T-helper 1 cell treated with Interleukin-12 subunit alpha and Interleukin-12 subunit beta and Interleukin-4 antibody, amounts not matched to agents 30 μg/mL and 1 μg/mL, for 36 hours (primary cell): ENCODE results near the gene RETREG1.
"Not testable (repeated sequence)": the region's sequence is repeated elsewhere in the genome, so short reads cannot be mapped to it uniquely, and the experiment has no call there.

Experiments used
- H3K27ac Mint-ChIP-seq: one replicate; pipeline ENCODE4 v1.8.0; 2021; ENCODE audit warnings: mild to moderate bottlenecking, mixed read lengths
- H3K27me3 Mint-ChIP-seq: one replicate; pipeline ENCODE4 v1.8.0; 2021; ENCODE audit warnings: low read depth, mixed read lengths
- H3K36me3 Mint-ChIP-seq: one replicate; pipeline ENCODE4 v1.8.0; 2021; ENCODE audit warnings: low read depth, mixed read lengths
- H3K4me1 Mint-ChIP-seq: one replicate; pipeline ENCODE4 v1.8.0; 2021; ENCODE audit warnings: low read depth, mixed read lengths
- H3K4me3 Mint-ChIP-seq: one replicate; pipeline ENCODE4 v1.8.0; 2021; ENCODE audit warnings: mild to moderate bottlenecking, moderate library complexity, mixed read lengths
- H3K9me3 Mint-ChIP-seq: one replicate; pipeline ENCODE4 v1.8.0; 2021; ENCODE audit warnings: mixed read lengths

Gene RETREG1

GRCh38 chr5:16628376-16628775, 11.6 kb upstream of the RETREG1 start:
- Mint-ChIP-seq H3K27ac (no peak overlapping the region), H3K9me3 (no peaks in the 10 kb centered on the region), H3K36me3 (peaks cover 3% of the 10 kb centered on the region), H3K27me3 (no peaks in the 10 kb centered on the region), H3K4me3 (no peak overlapping the region), H3K4me1 (peaks cover 36% of the 10 kb centered on the region)

GRCh38 chr5:16626696-16627264, 10.0 kb upstream of the RETREG1 start:
- H3K4me1 Mint-ChIP-seq = peaks cover 37% of the 10 kb centered on the region
- no peaks in the 10 kb centered on the region for H3K27me3 Mint-ChIP-seq
- H3K9me3 Mint-ChIP-seq = no peaks in the 10 kb centered on the region
- peaks cover 3% of the 10 kb centered on the region for H3K36me3 Mint-ChIP-seq
- peak overlapping the region; percentile 56 for H3K4me3 Mint-ChIP-seq
- peak overlapping the region; percentile 88 for H3K27ac Mint-ChIP-seq

- peaks cover 1% of the 10 kb centered on the region for H3K36me3 Mint-ChIP-seq
- no peaks in the 10 kb centered on the region for H3K9me3 Mint-ChIP-seq
- H3K27ac Mint-ChIP-seq = no peak overlapping the region
- H3K4me1 Mint-ChIP-seq = peaks cover 35% of the 10 kb centered on the region
- no peak overlapping the region for H3K4me3 Mint-ChIP-seq
- H3K27me3 Mint-ChIP-seq = no peaks in the 10 kb centered on the region
Measured at GRCh38 chr5:16625096-16625495, 8.3 kb upstream of the RETREG1 start.

GRCh38 chr5:16619136-16619535, 2.3 kb upstream of the RETREG1 start:
- Mint-ChIP-seq H3K27ac (no peak overlapping the region), H3K4me1 (peaks cover 18% of the 10 kb centered on the region), H3K9me3 (no peaks in the 10 kb centered on the region), H3K36me3 (peaks cover 11% of the 10 kb centered on the region), H3K4me3 (no peak overlapping the region), H3K27me3 (no peaks in the 10 kb centered on the region)

- peaks cover 27% of the 10 kb centered on the region for H3K4me1 Mint-ChIP-seq
- H3K27me3 Mint-ChIP-seq = no peaks in the 10 kb centered on the region
- H3K4me3 Mint-ChIP-seq = no peak overlapping the region
- H3K27ac Mint-ChIP-seq = no peak overlapping the region
- no peaks in the 10 kb centered on the region for H3K9me3 Mint-ChIP-seq
- H3K36me3 Mint-ChIP-seq = peaks cover 13% of the 10 kb centered on the region
Measured at GRCh38 chr5:16618138-16618897, 1.5 kb upstream of the RETREG1 start.

- Mint-ChIP-seq H3K36me3 (peaks cover 16% of the 10 kb centered on the region), H3K4me3 (no peak overlapping the region), H3K9me3 (no peaks in the 10 kb centered on the region), H3K27me3 (no peaks in the 10 kb centered on the region), H3K27ac (no peak overlapping the region), H3K4me1 (peaks cover 34% of the 10 kb centered on the region)
Measured at GRCh38 chr5:16617274-16617968, 624 bp upstream of the RETREG1 start.

GRCh38 chr5:16615741-16616535, 859 bp downstream of the RETREG1 start:
- Mint-ChIP-seq H3K36me3 (peaks cover 24% of the 10 kb centered on the region), H3K27ac (peak overlapping the region; percentile 94), H3K27me3 (no peaks in the 10 kb centered on the region), H3K4me1 (peaks cover 34% of the 10 kb centered on the region), H3K9me3 (no peaks in the 10 kb centered on the region), H3K4me3 (peak overlapping the region; percentile 94)

- Mint-ChIP-seq H3K4me3 (no peak overlapping the region), H3K36me3 (peaks cover 36% of the 10 kb centered on the region), H3K9me3 (no peaks in the 10 kb centered on the region), H3K27me3 (no peaks in the 10 kb centered on the region), H3K4me1 (peaks cover 36% of the 10 kb centered on the region), H3K27ac (no peak overlapping the region)
Measured at GRCh38 chr5:16612007-16612406, 4.8 kb downstream of the RETREG1 start.

GRCh38 chr5:16610896-16611295, 5.9 kb downstream of the RETREG1 start:
- H3K4me3 Mint-ChIP-seq, H3K27ac Mint-ChIP-seq, H3K9me3 Mint-ChIP-seq, H3K27me3 Mint-ChIP-seq: not testable (repeated sequence)
- H3K36me3 Mint-ChIP-seq = peaks cover 41% of the 10 kb centered on the region
- peaks cover 36% of the 10 kb centered on the region for H3K4me1 Mint-ChIP-seq

GRCh38 chr5:16609412-16609811, 7.4 kb downstream of the RETREG1 start:
- Mint-ChIP-seq H3K4me3 (no peak overlapping the region), H3K4me1 (peaks cover 37% of the 10 kb centered on the region), H3K36me3 (peaks cover 42% of the 10 kb centered on the region), H3K27ac (no peak overlapping the region), H3K9me3 (no peaks in the 10 kb centered on the region), H3K27me3 (no peaks in the 10 kb centered on the region)

GRCh38 chr5:16606628-16607027, 10.2 kb downstream of the RETREG1 start:
- H3K27ac Mint-ChIP-seq = no peak overlapping the region
- no peaks in the 10 kb centered on the region for H3K9me3 Mint-ChIP-seq
- no peak overlapping the region for H3K4me3 Mint-ChIP-seq
- H3K4me1 Mint-ChIP-seq = peaks cover 28% of the 10 kb centered on the region
- H3K36me3 Mint-ChIP-seq = peaks cover 46% of the 10 kb centered on the region
- no peaks in the 10 kb centered on the region for H3K27me3 Mint-ChIP-seq

- H3K27me3 Mint-ChIP-seq = no peaks in the 10 kb centered on the region
- H3K27ac Mint-ChIP-seq = no peak overlapping the region
- H3K4me3 Mint-ChIP-seq = no peak overlapping the region
Measured at GRCh38 chr5:16603701-16604100, 13.1 kb downstream of the RETREG1 start.

GRCh38 chr5:16603295-16603694, 13.5 kb downstream of the RETREG1 start:
- Mint-ChIP-seq H3K36me3 (peaks cover 47% of the 10 kb centered on the region), H3K27me3 (no peaks in the 10 kb centered on the region), H3K4me1 (peaks cover 36% of the 10 kb centered on the region), H3K27ac (no peak overlapping the region), H3K9me3 (no peaks in the 10 kb centered on the region), H3K4me3 (no peak overlapping the region)

More at GRCh38 chr5:16603701-16604100, 13.1 kb downstream of the RETREG1 start:
- Mint-ChIP-seq H3K9me3 (no peaks in the 10 kb centered on the region), H3K4me1 (peaks cover 33% of the 10 kb centered on the region), H3K36me3 (peaks cover 47% of the 10 kb centered on the region)

- no peaks in the 10 kb centered on the region for H3K27me3 Mint-ChIP-seq
- H3K9me3 Mint-ChIP-seq = no peaks in the 10 kb centered on the region
- H3K4me1 Mint-ChIP-seq = peaks cover 39% of the 10 kb centered on the region
- no peak overlapping the region for H3K4me3 Mint-ChIP-seq
- H3K27ac Mint-ChIP-seq = no peak overlapping the region
- peaks cover 48% of the 10 kb centered on the region for H3K36me3 Mint-ChIP-seq
Measured at GRCh38 chr5:16602182-16602581, 14.6 kb downstream of the RETREG1 start.
